PC-3 (cell line): ENCODE data around the gene SURF4. TPM values are rescaled to one million over a fixed set of nuclear protein-coding genes. Genes with fewer than 3 reads are reported as not detected.
A peak's percentile ranks its signal among the peaks of the same experiment; 100 is the strongest.

ENCODE experiments used
- ATAC-seq: fragments of 200-7000 bp; cut with Tn5 transposase; 2 replicates; pipeline ENCODE4 v1.9.1; 2020; ENCODE audit warnings: mild to moderate bottlenecking, moderate library complexity
- BruUV-seq: library from RNA; stranded (reverse); fragments of 400-500 nt; replicated peaks from 2 replicates; lab custom pipeline; 2021; lab: Mats Ljungman, UMichigan
- CTCF ChIA-PET: fragments of 300-600 bp; sonication (Branson Sonifier 250); formaldehyde crosslinking; loops from one replicate; lab custom pipeline; 2022; ENCODE audit warnings: antibody characterized with exemption; lab: Charles Lee
- POLR2A ChIA-PET: fragments of 300-600 bp; sonication (Branson Sonifier 250); formaldehyde crosslinking; loops from one replicate; lab custom pipeline; 2022; ENCODE audit warnings: antibody characterized with exemption; ENCODE audit not compliant: unreplicated experiment; lab: Charles Lee
- DNase-seq: peaks from one replicate; pipeline ENCODE4 v3.0.0-alpha.2; 2015
- H2AFZ ChIP-seq: fragments of 300-600 bp; sonication (generic); 2 replicates; pipeline ENCODE4 v1.6.0; 2016; ENCODE audit warnings: antibody characterized with exemption, low read length
- H3F3A ChIP-seq: fragments of 300-600 bp; sonication (generic); one replicate; pipeline ENCODE4 v1.6.0; 2017; ENCODE audit warnings: antibody characterized with exemption, low read length, control low read depth, mild to moderate bottlenecking; ENCODE audit not compliant: unreplicated experiment
- H3K27ac ChIP-seq: fragments of 300-600 bp; sonication (generic); 2 replicates; pipeline ENCODE4 v1.5.1; 2016; ENCODE audit warnings: mild to moderate bottlenecking, low read length
- H3K27me3 ChIP-seq: fragments of 300-600 bp; sonication (generic); 2 replicates; pipeline ENCODE4 v1.6.1; 2016; ENCODE audit warnings: low read length, mixed read lengths
- H3K36me3 ChIP-seq: fragments of 300-600 bp; sonication (generic); 2 replicates; pipeline ENCODE4 v1.6.1; 2016; ENCODE audit warnings: low read depth, mixed run types, low read length, mixed read lengths
- H3K4me1 ChIP-seq: fragments of 300-600 bp; sonication (generic); 2 replicates; pipeline ENCODE4 v1.5.1; 2016; ENCODE audit warnings: low read length; ENCODE audit not compliant: insufficient read depth
- H3K4me2 ChIP-seq: fragments of 300-600 bp; sonication (generic); 2 replicates; pipeline ENCODE4 v1.6.0; 2016; ENCODE audit warnings: low read length
- H3K4me3 ChIP-seq: fragments of 300-600 bp; sonication (generic); 2 replicates; pipeline ENCODE4 v1.5.1; 2016; ENCODE audit warnings: mild to moderate bottlenecking, low read length, mixed read lengths
- H3K79me2 ChIP-seq: fragments of 300-600 bp; sonication (generic); 2 replicates; pipeline ENCODE4 v1.6.1; 2017; ENCODE audit warnings: low read length, mixed read lengths
- H3K9ac ChIP-seq: fragments of 300-600 bp; sonication (generic); 2 replicates; pipeline ENCODE4 v1.6.0; 2016; ENCODE audit warnings: mild to moderate bottlenecking, low read length
- H3K9me2 ChIP-seq: fragments of 300-600 bp; sonication (generic); replicated peaks from 2 replicates; pipeline ENCODE4 v1.6.1; 2016; ENCODE audit warnings: mixed run types, low read length, mixed read lengths
- H3K9me3 ChIP-seq: fragments of 300-600 bp; sonication (generic); 2 replicates; pipeline ENCODE4 v1.6.1; 2016; ENCODE audit warnings: low read length, mixed read lengths
- H4K20me1 ChIP-seq: fragments of 300-600 bp; sonication (generic); 2 replicates; pipeline ENCODE4 v1.6.1; 2016; ENCODE audit warnings: low read length, mixed read lengths
- CTCF ChIP-seq: fragments of 300-600 bp; sonication (generic); conservative IDR thresholded peaks from 2 replicates; pipeline ENCODE4 v1.5.1; 2017; ENCODE audit warnings: antibody characterized with exemption, low read depth, mild to moderate bottlenecking, low read length
- EZH2 ChIP-seq: fragments of 300-600 bp; sonication (generic); IDR thresholded peaks from one replicate; pipeline ENCODE4 v1.6.1; 2017; ENCODE audit warnings: antibody characterized with exemption, mild to moderate bottlenecking, low read length; ENCODE audit not compliant: unreplicated experiment
- EZH2phosphoT487 ChIP-seq: fragments of 300-600 bp; sonication (generic); IDR thresholded peaks from 2 replicates; pipeline ENCODE4 v1.6.1; 2018; ENCODE audit warnings: mild to moderate bottlenecking, antibody characterized with exemption, low read length, borderline replicate concordance
- intact Hi-C: fragments of 100-400 bp; cut with micrococcal nuclease; formaldehyde crosslinking; loops from 2 replicates; pipeline ENCODE4 v1.9.0; 2023
- total RNA-seq: library from RNA; depleted of rRNA; stranded (reverse); fragments of >200 nt; gene quantifications from 2 replicates; pipeline ENCODE4 v1.2.3, GENCODE V29; 2014

The SURF4 gene
- total RNA-seq, 1 experiment from 2014 or later, result 161 TPM

- Histone ChIP-seq H3K27me3 (no peaks in the 10 kb centered on the region), H3K79me2 (peaks cover 50% of the 10 kb centered on the region), H3K4me1 (peaks cover 11% of the 10 kb centered on the region), H3K9ac (no peak overlapping the region), H3K4me2 (no peak overlapping the region), H4K20me1 (peaks cover 24% of the 10 kb centered on the region), H3F3A (peaks cover 13% of the 10 kb centered on the region), H3K9me3 (no peaks in the 10 kb centered on the region), H3K36me3 (peaks cover 41% of the 10 kb centered on the region), H3K4me3 (no peak overlapping the region), H3K27ac (no peak overlapping the region), H3K9me2 (no peaks in the 10 kb centered on the region), H2AFZ (no peak overlapping the region)
- ChIA-PET CTCF (no interaction called here), POLR2A (interaction anchor here (0.7 kb wide), 1 partner anchor 17 kb away, joined by 4 read pairs; no protein-coding TSS in a partner anchor)
- ATAC-seq, result no peak
- peak; percentile 27 for DNase-seq
- intact Hi-C loops, result no loop called here
- TF ChIP-seq EZH2phosphoT487, result no peak
- no peak for TF ChIP-seq EZH2
- TF ChIP-seq CTCF, result no peak
- BruUV-seq, result no TSS peak
Observed at GRCh38 chr9:133351526-133351907, 24.3 kb downstream of the SURF4 start.

GRCh38 chr9:133349965-133350616 lies 25.8 kb downstream of the SURF4 start:
- Histone ChIP-seq H3K27me3 (no peaks in the 10 kb centered on the region), H3K4me3 (peak overlapping the region; percentile 100; the same call in 1 of the 2 replicates), H3K9me3 (no peaks in the 10 kb centered on the region), H3K9me2 (no peaks in the 10 kb centered on the region), H3K9ac (no peak overlapping the region), H2AFZ (no peak overlapping the region), H3K4me1 (peaks cover 13% of the 10 kb centered on the region), H3K79me2 (peaks cover 51% of the 10 kb centered on the region), H3K27ac (no peak overlapping the region), H3K36me3 (peaks cover 41% of the 10 kb centered on the region), H3F3A (peaks cover 13% of the 10 kb centered on the region), H3K4me2 (peak overlapping the region; percentile 93), H4K20me1 (peaks cover 24% of the 10 kb centered on the region)
- no peak for DNase-seq
- intact Hi-C loops, result no loop called here
- POLR2A ChIA-PET, result no interaction called here
- CTCF ChIA-PET, result no interaction called here
- TF ChIP-seq EZH2phosphoT487 (no peak), EZH2 (no peak), CTCF (no peak)
- no peak for ATAC-seq
- BruUV-seq, result no TSS peak
